ENCODE results near the gene SPARCL1. TPM values are rescaled to one million over a fixed set of nuclear protein-coding genes. Genes with fewer than 3 reads are reported as not detected.

SPARCL1 gene
- total and polyA plus RNA-seq, 10 donors = 27.2 to 318 (median 84.7) TPM

DNA sequence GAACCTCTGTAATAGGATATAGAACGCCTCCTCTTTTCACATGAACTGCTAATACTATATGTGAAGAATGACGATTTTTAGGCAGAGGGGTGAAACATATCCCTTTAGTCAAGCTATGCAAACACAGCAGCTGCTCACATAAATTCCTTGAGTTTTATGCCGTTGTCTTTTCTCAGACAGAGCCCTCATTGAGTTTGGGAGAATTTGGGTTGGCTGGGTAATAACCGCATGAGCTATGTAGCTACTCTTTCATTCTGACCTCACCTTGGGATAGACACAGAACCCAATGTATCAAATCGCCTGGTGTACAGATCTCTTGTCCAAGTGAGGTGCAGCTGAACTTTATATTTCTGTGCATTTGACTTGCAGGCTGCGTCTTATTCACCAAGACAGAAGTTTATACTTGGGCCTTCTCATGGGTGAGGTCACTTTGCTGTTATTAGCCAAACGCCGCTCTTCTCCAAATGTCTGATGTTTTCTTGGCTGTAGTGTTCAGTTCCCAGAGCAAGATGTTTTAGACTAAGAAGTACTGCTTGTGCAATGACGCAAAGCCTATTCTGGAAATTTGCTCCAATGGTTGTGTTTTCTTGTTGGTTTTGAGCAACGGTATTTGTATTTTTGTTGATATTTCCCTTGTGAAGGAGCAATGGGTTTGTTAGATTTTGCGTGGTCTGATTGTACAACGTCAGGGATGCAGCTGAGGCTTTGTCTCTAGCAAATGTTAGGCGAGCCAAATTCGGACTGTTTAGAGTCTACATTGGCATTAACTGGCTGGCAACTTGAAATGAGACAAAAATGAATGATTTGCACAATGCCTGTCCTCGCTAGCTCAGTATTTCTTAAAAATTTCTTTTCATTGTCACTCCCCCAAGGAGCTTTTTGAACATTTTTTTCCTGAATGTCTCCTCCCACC, 11.2 kb upstream of the SPARCL1 start:
- WGBS, 5 donors = 82 to 95% (median 92%) methylated on average over 15 of the region's 15 CpGs
- Histone ChIP-seq H3K4me3 (no peak overlapping the region), H3K9me3 (no peaks in the 10 kb centered on the region), H3K4me1 (no peaks in the 10 kb centered on the region), H3K36me3 (no peaks in the 10 kb centered on the region), H3K27me3 (replicated peaks in 1 of 7) (no peaks in the 10 kb centered on the region), H3K27ac (no peak overlapping the region)
- intact Hi-C loops (cut with DNase I; ENCODE audit: low total_unique reads) = no loop called here
- TF ChIP-seq, protein P1, sequence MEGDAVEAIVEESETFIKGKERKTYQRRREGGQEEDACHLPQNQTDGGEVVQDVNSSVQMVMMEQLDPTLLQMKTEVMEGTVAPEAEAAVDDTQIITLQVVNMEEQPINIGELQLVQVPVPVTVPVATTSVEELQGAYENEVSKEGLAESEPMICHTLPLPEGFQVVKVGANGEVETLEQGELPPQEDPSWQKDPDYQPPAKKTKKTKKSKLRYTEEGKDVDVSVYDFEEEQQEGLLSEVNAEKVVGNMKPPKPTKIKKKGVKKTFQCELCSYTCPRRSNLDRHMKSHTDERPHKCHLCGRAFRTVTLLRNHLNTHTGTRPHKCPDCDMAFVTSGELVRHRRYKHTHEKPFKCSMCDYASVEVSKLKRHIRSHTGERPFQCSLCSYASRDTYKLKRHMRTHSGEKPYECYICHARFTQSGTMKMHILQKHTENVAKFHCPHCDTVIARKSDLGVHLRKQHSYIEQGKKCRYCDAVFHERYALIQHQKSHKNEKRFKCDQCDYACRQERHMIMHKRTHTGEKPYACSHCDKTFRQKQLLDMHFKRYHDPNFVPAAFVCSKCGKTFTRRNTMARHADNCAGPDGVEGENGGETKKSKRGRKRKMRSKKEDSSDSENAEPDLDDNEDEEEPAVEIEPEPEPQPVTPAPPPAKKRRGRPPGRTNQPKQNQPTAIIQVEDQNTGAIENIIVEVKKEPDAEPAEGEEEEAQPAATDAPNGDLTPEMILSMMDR (IDR thresholded peaks at IDR 0.05 in 8 of 11, conservative IDR thresholded peaks at IDR 0.05 in 3 of 11) = no peak
- TF ChIP-seq POLR2AphosphoS5 (IDR thresholded peaks at IDR 0.05) = no peak
- TF ChIP-seq POLR2A (IDR thresholded peaks at IDR 0.05) = no peak
- no peak for DNase-seq

DNA sequence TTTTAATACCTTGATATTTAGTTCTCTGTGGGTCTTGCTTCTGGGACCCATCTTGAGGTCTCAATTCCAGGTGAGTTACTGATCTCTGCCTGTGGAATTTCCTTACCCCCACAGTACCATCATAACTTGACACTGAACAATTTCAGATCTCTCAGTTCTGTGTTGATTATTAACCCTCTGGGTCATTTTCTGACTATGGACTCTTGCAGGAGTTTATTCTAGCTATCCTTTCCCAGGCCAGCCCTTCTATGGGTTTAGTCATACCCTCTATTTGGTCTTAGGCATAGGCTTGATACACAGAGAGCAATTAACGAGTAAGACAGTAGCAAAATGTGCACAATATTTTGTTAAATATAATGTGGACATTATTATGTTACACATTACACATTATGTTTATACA, 3.7 kb upstream of the SPARCL1 start:
- no peaks in the 10 kb centered on the region for H3K9me3 ChIP-seq
- intact Hi-C loops (cut with DNase I; ENCODE audit: low total_unique reads) = no loop called here
- TF ChIP-seq POLR2A (IDR thresholded peaks at IDR 0.05) = no peak
- TF ChIP-seq, protein P1 (IDR thresholded peaks at IDR 0.05 in 8 of 11, conservative IDR thresholded peaks at IDR 0.05 in 3 of 11) = no peak
- TF ChIP-seq POLR2AphosphoS5 (IDR thresholded peaks at IDR 0.05) = no peak
- H3K4me1 ChIP-seq = peaks cover 0 to 10% (median 0%) of the 10 kb centered on the region in 6 donors
- no peak overlapping the region for H3K4me3 ChIP-seq
- no peaks in the 10 kb centered on the region for H3K36me3 ChIP-seq
- H3K27ac ChIP-seq = no peak overlapping the region
- no peak for DNase-seq
- WGBS, 5 donors = 73 to 93% (median 84%) methylated on average over 1 of the region's 1 CpG
- H3K27me3 ChIP-seq (replicated peaks in 1 of 7) = no peaks in the 10 kb centered on the region

DNA sequence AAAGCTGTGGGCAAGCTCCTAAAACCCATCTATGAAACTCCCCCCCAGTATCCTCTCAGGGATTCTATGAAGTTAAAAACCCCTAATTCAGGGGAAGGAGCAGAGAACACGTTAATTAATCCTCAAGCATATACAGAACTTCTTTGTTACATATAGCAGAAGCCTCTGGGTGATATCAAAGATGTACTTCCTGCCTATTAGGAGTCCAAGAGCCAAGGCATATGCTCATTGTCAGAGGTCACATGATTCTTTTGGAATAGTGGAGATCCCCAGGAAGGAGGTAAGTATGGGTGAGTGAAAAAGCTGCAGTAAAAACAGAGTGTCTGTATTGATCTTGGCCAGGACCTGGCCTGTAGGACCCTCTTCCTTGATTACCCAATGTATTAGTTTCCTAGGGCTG, 2.9 kb upstream of the SPARCL1 start:
- intact Hi-C loops (cut with DNase I; ENCODE audit: low total_unique reads) = no loop called here
- H3K9me3 ChIP-seq = no peaks in the 10 kb centered on the region
- 59 to 89% (median 65%) methylated on average over 1 of the region's 1 CpG for WGBS, 5 donors

DNA sequence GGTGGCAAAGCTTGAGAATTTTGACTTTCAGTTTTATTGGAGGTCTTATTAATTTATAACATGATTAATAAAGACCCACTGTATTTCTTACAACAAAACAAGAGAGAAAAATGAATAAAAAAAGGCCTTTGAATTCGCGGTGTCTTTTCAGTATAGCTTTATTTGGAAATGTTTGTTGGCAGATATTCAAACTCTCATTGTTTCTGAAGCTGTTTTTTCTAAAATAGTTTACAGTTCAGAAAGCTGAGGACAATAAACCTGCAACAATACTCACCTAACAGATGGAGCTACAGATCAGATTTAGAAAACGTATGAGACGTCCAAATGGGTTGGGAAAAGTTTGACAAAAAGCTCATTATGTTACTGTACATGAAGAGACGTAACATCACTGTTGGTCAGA, 2.4 kb upstream of the SPARCL1 start:
- DNase-seq = no peak
- Histone ChIP-seq H3K9me3 (no peaks in the 10 kb centered on the region), H3K27ac (peak overlapping the region in 5 of 8 donors; percentile 52 to 69 (median 58)), H3K27me3 (replicated peaks in 1 of 7) (no peaks in the 10 kb centered on the region), H3K4me1 (peaks cover 0 to 10% (median 0%) of the 10 kb centered on the region in 6 donors), H3K36me3 (no peaks in the 10 kb centered on the region), H3K4me3 (no peak overlapping the region)
- TF ChIP-seq POLR2A (IDR thresholded peaks at IDR 0.05) (no peak), POLR2AphosphoS5 (IDR thresholded peaks at IDR 0.05) (no peak)
- TF ChIP-seq, protein P1 (IDR thresholded peaks at IDR 0.05 in 8 of 11, conservative IDR thresholded peaks at IDR 0.05 in 3 of 11) = no peak
- 64 to 83% (median 78%) methylated on average over 5 of the region's 5 CpGs for WGBS, 5 donors
- intact Hi-C loops (cut with DNase I; ENCODE audit: low total_unique reads) = no loop called here

More for the DNA sequence above, 2.9 kb upstream of the SPARCL1 start:
- DNase-seq = no peak
- H3K27ac ChIP-seq = peak overlapping the region in 5 of 8 donors; percentile 6 to 69 (median 58)
- TF ChIP-seq POLR2A (IDR thresholded peaks at IDR 0.05) = no peak
- TF ChIP-seq, protein P1 (IDR thresholded peaks at IDR 0.05 in 8 of 11, conservative IDR thresholded peaks at IDR 0.05 in 3 of 11) = no peak
- no peak for TF ChIP-seq POLR2AphosphoS5 (IDR thresholded peaks at IDR 0.05)
- no peaks in the 10 kb centered on the region for H3K27me3 ChIP-seq (replicated peaks in 1 of 7)
- H3K36me3 ChIP-seq = no peaks in the 10 kb centered on the region
- H3K4me3 ChIP-seq = no peak overlapping the region
- peaks cover 0 to 10% (median 0%) of the 10 kb centered on the region in 6 donors for H3K4me1 ChIP-seq

Data from spleen (tissue), 11 donors.